OCI-LY3 (cell line): Measurements from ENCODE around the gene RARG.

Experiments
- H2AFZ ChIP-seq: fragments of 200-600, 300-600 bp; shearing (Covaris generic); 2 replicates; pipeline ENCODE4 v1.6.0; 2014; ENCODE audit warnings: antibody characterized with exemption, low read depth, low read length
- H3K27ac ChIP-seq: fragments of 200-600, 300-600 bp; sonication (generic); 2 replicates; pipeline ENCODE4 v1.5.1; 2014; ENCODE audit warnings: mild to moderate bottlenecking, low read length, moderate library complexity, mixed read lengths
- H3K27me3 ChIP-seq: fragments of 200-600, 300-600 bp; sonication (generic); 2 replicates; pipeline ENCODE4 v1.6.1; 2014; ENCODE audit warnings: low read depth, low read length, mixed read lengths
- H3K36me3 ChIP-seq: fragments of 200-600, 300-600 bp; sonication (generic); replicated peaks from 2 replicates; pipeline ENCODE3; 2014; ENCODE audit warnings: low read depth, low read length, mixed read lengths
- H3K4me1 ChIP-seq: fragments of 300-600, 200-600 bp; sonication (generic); 2 replicates; pipeline ENCODE4 v1.6.1; 2014; ENCODE audit warnings: low read length, mixed read lengths
- H3K4me2 ChIP-seq: fragments of 200-600, 300-600 bp; sonication (generic); 2 replicates; pipeline ENCODE4 v1.6.1; 2014; ENCODE audit warnings: low read length, mixed read lengths
- H3K4me3 ChIP-seq: fragments of 300-600, 200-600 bp; sonication (generic); 2 replicates; pipeline ENCODE4 v1.5.1; 2014; ENCODE audit warnings: antibody characterized with exemption, mild to moderate bottlenecking, low read length, moderate library complexity
- H3K79me2 ChIP-seq: fragments of 300-600, 200-600 bp; shearing (Covaris generic); 2 replicates; pipeline ENCODE4 v1.6.1; 2014; ENCODE audit warnings: mild to moderate bottlenecking, low read length, mixed read lengths
- H3K9ac ChIP-seq: fragments of 300-600, 200-600 bp; shearing (Covaris generic); 2 replicates; pipeline ENCODE4 v1.6.0; 2014; ENCODE audit warnings: mild to moderate bottlenecking, low read length, moderate library complexity
- H3K9me3 ChIP-seq: fragments of 200-600, 300-600 bp; shearing (Covaris generic); 2 replicates; pipeline ENCODE4 v1.6.1; 2014; ENCODE audit warnings: low read length, mixed read lengths; ENCODE audit not compliant: insufficient read depth
- H4K20me1 ChIP-seq: fragments of 200-600, 300-600 bp; sonication (generic); 2 replicates; pipeline ENCODE4 v1.6.1; 2016; ENCODE audit warnings: low read length, mixed read lengths; ENCODE audit not compliant: insufficient read depth
- CTCF ChIP-seq: fragments of 200-600, 300-600 bp; sonication (generic); IDR thresholded peaks from 2 replicates; pipeline ENCODE4 v1.5.1; 2014; ENCODE audit warnings: antibody characterized with exemption, low read length, low read depth
- EZH2phosphoT487 ChIP-seq: fragments of 200-600 bp; shearing (Covaris generic); IDR thresholded peaks from 2 replicates; pipeline ENCODE4 v1.6.1; 2018; ENCODE audit warnings: antibody characterized with exemption, mixed run types, low read depth

Gene RARG

DNA sequence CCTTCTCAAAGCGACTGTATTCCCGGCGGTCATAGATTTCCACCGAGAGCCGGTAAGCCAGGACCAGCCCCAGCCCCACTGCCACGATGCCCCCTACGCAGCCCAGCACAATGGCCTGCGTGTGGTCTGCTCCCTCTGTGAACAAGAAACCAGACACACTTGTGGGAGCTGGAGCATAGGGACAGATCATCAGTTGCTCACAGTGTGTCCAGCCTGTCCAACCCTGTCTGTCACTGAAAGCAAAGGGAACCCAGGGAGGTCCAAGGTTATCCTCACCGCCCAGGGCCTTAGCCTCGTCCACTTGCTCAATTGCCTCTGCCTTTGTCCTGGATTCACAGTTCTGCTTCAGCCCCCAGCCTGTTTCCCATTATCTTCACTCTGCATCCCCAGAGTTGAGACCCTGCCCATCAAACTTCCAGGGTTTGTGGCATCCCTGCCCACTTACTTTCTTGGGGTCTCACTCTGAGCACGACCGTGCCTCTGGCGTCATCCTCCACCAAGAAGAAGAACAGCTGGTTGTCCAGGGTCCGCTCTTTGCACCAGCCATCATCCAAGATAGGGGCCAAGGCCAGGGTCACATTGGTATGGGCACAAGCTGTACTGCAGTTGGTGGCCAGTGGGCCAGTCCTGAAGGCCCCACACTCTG is 40.0 kb downstream of the RARG start:
- Histone ChIP-seq H3K4me2 (no peak overlapping the region), H3K79me2 (no peaks in the 10 kb centered on the region), H3K9me3 (no peaks in the 10 kb centered on the region), H3K4me3 (no peak overlapping the region), H2AFZ (no peak overlapping the region), H4K20me1 (no peaks in the 10 kb centered on the region), H3K36me3 (peaks cover 20% of the 10 kb centered on the region), H3K27ac (no peak overlapping the region), H3K9ac (no peak overlapping the region), H3K4me1 (no peaks in the 10 kb centered on the region), H3K27me3 (no peaks in the 10 kb centered on the region)
- no peak for TF ChIP-seq EZH2phosphoT487
- TF ChIP-seq CTCF: no peak

DNA sequence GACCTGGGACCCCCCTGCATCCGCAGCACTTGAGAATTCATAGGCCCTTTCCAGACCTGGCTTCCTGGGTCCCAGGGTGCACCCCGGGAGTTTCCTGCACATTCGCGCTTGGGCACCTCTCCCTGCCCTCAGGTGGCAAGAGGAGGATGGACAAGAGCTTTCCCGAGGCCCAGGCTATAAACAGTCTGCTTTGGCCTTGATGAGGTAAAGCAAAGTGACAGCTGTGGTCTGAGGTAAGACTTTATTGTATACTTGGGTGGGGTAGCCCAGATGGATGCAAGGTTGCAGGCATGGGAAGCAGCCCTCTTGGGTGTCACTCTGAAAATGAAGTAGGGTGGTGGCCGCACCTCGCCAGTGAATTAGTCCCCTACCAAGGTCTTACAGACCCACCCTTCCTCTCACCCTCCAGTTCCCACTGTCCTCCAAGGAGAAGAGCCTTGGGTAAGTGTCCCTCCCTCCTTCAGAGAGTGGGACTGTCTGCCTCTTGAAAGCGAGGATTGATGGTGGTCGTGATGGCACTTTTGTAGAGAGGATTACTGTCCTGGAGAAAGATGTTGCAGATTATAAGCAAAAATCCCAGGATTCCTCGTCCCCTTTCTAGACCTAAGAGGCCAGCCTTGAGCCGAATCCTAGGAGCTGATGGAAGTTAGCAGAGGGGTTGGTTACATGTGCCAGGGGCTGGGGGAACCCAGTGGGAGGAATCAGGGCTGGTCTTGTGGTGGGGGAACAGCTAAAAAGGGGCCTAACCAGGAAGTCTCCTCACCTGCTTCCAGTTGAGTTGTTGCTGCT is 40.7 kb downstream of the RARG start:
- Histone ChIP-seq H2AFZ (no peak overlapping the region), H3K27me3 (no peaks in the 10 kb centered on the region), H3K27ac (no peak overlapping the region), H3K9me3 (no peaks in the 10 kb centered on the region), H3K9ac (no peak overlapping the region), H4K20me1 (no peaks in the 10 kb centered on the region), H3K36me3 (peaks cover 27% of the 10 kb centered on the region), H3K79me2 (no peaks in the 10 kb centered on the region), H3K4me1 (no peaks in the 10 kb centered on the region), H3K4me2 (no peak overlapping the region), H3K4me3 (no peak overlapping the region)
- TF ChIP-seq CTCF: no peak
- no peak for TF ChIP-seq EZH2phosphoT487

- Histone ChIP-seq H2AFZ (no peak overlapping the region), H3K27ac (no peak overlapping the region), H4K20me1 (no peaks in the 10 kb centered on the region), H3K4me1 (no peaks in the 10 kb centered on the region), H3K79me2 (no peaks in the 10 kb centered on the region), H3K9me3 (no peaks in the 10 kb centered on the region), H3K9ac (no peak overlapping the region), H3K4me3 (no peak overlapping the region), H3K4me2 (no peak overlapping the region), H3K27me3 (no peaks in the 10 kb centered on the region), H3K36me3 (peaks cover 38% of the 10 kb centered on the region)
- TF ChIP-seq EZH2phosphoT487 (no peak), CTCF (peak; percentile 68)
These were observed 41.8 kb downstream of the RARG start for GRCh38 chr12:53190108-53190729.
